GM12864 (cell line): Measurements from ENCODE around the gene CRB1.

Source experiments
- DNase-seq: peaks from one replicate; pipeline ENCODE4 v3.0.0-alpha.2; 2011; ENCODE audit warnings: low read depth
- H3K4me3 ChIP-seq: 2 replicates; pipeline ENCODE4 v1.5.1; 2011; ENCODE audit warnings: mild to moderate bottlenecking, low read depth, low read length, control low read depth
- TF ChIP-seq, protein P1 (sequence below): IDR thresholded peaks from 2 replicates; pipeline ENCODE4 v1.5.1; 2011; ENCODE audit warnings: low read depth, mild to moderate bottlenecking, moderate library complexity, low read length, control low read depth, inconsistent platforms; ENCODE audit errors: missing control alignments

CRB1 gene

DNA sequence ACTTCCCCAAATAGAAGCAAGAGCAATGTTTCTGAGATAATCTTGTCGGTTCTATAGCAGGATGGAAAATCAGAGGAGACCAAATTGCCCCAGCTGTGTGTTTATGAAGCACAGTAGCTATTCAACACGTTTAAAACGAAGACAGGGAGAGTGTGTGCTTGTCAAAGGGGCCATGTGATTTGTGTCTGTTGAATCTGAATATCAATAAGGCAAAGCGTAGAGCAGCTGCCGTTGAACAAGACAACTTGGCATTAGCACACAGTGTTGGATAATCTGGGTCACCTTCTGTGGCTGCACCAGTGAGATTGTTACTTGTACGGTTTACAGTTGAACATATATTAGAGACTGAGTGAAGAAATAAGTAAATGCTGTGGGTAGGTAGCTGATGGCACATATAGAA, 1.0 kb downstream of the CRB1 start:
- DNase-seq: no peak
- H3K4me3 ChIP-seq: no peak overlapping the region
- TF ChIP-seq, protein P1, sequence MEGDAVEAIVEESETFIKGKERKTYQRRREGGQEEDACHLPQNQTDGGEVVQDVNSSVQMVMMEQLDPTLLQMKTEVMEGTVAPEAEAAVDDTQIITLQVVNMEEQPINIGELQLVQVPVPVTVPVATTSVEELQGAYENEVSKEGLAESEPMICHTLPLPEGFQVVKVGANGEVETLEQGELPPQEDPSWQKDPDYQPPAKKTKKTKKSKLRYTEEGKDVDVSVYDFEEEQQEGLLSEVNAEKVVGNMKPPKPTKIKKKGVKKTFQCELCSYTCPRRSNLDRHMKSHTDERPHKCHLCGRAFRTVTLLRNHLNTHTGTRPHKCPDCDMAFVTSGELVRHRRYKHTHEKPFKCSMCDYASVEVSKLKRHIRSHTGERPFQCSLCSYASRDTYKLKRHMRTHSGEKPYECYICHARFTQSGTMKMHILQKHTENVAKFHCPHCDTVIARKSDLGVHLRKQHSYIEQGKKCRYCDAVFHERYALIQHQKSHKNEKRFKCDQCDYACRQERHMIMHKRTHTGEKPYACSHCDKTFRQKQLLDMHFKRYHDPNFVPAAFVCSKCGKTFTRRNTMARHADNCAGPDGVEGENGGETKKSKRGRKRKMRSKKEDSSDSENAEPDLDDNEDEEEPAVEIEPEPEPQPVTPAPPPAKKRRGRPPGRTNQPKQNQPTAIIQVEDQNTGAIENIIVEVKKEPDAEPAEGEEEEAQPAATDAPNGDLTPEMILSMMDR: no peak

DNA sequence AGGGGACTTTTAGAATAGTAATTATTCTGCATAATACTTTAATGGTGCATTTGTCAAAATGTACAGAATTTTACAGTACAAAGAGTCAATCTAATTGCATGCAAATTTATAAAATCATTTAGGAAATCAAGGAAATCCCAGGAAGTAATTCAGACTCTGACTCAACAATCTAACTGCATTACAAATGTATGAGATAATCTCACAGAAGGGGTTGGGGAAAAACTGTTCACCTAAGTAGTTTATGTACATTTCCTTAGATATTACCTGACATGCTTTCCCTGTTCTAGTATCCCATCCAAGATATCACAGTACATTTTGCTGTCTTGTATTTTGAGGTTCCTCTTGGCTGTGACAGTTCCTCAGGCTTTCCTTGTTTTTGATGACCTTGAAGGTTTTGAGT, 4.7 kb downstream of the CRB1 start:
- TF ChIP-seq, protein P1: no peak
- H3K4me3 ChIP-seq: no peak overlapping the region
- no peak for DNase-seq

DNA sequence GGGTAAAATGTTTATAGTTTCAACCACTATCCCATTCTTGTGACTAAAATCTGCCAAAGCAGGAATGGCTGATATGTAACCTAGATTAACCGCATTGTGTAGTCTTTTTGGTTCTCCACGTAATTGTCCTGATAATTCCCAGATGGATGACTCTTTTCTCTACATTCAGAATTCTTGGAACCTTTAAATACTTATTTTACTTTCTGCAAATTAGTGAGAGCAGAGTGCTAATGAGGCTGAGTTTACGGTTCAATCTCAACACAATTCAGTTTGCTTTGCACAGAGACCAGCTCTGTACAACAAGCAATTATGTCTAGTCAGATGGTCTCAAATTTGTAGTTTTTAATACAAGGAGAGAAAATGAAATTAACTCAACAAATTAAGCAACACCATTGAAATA, 9.1 kb downstream of the CRB1 start:
- TF ChIP-seq, protein P1: no peak
- DNase-seq: no peak

DNA sequence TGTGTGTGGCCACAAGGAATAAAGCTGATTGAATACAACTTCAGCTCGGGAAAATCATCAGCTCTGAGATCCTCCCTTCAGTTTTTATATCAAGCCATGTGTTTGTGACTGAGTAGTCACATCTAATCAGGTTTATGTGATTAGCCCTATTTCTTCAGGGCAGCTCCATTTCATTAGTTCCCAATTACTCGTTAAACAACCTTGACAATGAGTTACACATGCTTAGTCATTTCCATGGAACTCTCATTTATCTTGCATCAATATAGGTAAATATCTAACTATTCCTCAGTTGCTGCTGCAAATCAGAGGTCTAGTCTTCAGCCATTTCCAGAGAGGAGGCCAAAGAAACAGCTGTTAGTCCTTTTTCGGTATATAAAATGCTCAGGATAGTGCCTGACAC, 16.3 kb downstream of the CRB1 start:
- H3K4me3 ChIP-seq: no peak overlapping the region
- TF ChIP-seq, protein P1: no peak
- no peak for DNase-seq

More for the DNA sequence above, 9.1 kb downstream of the CRB1 start:
- H3K4me3 ChIP-seq: no peak overlapping the region

DNA sequence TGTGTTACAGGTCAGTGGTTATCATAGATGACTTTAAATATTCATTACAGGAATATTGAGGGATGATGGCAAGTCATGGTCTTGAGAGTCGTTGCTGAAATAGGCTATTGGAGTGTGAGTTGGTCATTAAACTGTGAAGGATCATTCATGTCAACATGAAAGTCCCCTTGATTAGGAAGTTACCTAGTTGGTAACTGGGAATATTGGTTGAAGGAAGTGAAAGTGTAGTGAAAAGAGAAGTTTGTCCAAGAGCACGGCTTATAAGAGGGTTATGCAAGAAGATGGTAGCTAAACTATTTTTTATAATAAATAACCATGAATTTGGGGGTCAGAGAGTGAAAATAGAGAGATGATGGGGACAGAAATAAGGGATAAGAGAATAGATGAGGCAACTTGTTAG, 16.9 kb downstream of the CRB1 start:
- TF ChIP-seq, protein P1: no peak
- no peak for DNase-seq
- H3K4me3 ChIP-seq: no peak overlapping the region

DNA sequence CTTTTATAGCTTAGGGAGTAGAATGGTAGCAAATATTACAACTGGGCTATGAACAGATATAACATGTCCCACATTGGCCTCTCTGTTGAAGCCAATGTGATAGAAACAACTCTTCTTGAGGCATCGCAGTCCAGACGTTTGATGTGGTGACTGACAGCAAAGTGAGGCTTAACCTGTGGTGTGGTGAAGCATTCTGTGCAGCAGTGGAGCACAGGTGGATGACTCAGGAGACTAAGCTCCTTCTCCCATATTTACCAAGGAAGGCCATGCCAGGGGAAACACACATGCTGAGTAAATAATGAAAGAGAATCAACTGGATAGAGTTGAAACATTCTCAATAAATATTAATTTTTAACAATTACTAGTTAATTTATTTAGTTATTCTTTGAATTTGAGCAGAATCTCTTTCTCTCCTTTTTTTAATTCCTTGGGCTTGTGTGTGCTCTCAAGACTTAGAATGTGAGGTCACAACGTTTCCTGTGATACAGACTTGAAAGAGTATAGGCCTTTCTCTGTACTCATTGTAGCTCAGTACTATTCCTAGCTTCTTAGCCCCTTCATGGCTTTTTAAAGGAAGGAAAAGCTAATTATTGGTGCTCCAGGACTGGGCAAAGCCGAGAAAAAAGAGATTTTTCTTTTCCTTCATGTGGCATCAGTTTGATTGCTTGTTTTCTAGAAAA, 17.6 kb downstream of the CRB1 start:
- DNase-seq: no peak
- H3K4me3 ChIP-seq: no peak overlapping the region
- TF ChIP-seq, protein P1: no peak

DNA sequence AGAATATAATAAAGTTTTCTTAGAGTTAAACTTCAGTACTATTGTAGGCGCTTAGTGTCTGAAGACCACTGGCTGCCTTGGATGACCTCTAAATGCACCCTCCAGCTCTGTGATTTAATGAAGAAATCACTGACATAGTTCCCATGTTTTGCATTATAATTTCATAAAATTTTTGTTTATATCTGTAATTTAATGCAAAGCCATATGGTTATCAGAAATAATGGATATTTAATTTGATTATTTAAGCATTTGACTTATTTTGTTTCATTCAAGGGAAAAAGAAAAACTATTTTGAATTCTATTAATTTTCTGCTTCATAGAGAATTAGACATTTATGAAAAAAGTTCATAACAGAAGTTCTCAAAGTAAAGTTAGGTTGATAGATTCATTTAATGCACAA, 18.6 kb downstream of the CRB1 start:
- TF ChIP-seq, protein P1: no peak
- no peak for DNase-seq

More for the DNA sequence above, 18.6 kb downstream of the CRB1 start:
- H3K4me3 ChIP-seq: no peak overlapping the region
